HG02759 (cell line): ENCODE results near the gene YPEL3.
"Not testable (repeated sequence)": the region's sequence is repeated elsewhere in the genome, so short reads cannot be mapped to it uniquely, and the experiment has no call there.

Experiments used
- ATAC-seq: cut with Tn5 transposase; IDR thresholded peaks from one replicate; pipeline ENCODE4 v1.9.1; 2021; ENCODE audit warnings: mild to moderate bottlenecking, moderate library complexity; ENCODE audit not compliant: unreplicated experiment

YPEL3 gene, protein sequence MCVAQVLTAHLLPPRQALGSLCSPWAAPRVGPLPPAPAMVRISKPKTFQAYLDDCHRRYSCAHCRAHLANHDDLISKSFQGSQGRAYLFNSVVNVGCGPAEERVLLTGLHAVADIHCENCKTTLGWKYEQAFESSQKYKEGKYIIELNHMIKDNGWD

DNA sequence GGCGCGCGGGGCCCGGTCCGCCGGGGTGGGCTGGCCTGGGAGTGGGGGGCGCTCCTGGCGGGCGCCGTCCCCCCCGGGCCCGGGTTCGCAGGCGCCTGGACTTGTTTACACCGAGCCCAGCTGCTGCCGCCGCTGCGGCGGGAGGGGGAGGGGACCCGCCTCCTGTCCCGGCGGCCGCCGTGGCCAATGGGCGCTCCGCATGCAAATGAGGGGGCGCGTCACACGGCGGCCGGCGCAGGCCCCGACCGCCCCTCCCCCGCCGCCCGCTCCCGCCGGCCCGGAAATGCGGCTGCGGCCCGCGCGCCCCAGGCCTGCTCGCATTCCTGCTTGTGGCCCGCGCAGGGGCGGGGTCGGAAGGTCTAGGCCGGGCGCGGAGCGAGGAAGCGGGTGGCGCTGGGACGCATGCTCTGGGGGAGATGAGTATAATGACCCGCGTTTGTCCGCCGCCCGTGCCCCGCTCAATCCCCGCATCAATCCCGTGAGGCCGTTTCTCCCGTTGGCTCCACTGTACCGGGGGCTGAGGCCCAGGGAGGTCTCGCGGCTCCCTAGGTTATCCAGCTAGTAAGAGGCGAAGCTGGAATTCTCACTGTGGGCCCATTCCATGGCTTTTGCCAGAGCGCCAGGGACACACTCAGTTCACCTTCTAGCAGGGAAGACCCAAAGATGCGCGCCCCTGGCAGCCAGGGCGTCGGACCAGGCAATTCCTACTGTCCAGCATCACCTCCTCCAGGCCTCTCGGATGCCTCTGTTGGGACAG lies at the start of gene YPEL3:
TSS of gene YPEL3 (minus strand) at position 109 of the 757 bp plus-strand sequence. CDS start 731 bp downstream, outside the sequence.
- ATAC-seq: peak; percentile 65

DNA sequence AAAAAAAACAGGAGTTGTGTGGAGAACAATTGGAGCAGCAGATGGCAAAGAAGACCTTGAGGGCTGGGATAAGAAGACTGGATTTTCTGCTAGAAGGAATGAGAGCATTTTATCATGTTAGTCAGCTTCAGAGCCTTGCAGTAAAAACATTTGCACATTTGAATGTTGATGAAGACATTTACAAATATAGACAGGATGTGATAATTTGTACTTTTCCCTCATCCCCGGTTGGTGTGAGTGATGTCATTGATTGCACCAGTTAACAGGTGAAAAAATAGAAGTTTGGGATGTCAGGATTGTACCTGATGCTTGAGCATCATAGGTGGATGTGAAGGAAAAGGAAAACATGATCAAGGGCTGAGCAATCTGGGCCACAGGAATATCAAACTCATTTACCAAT lies 49.6 kb upstream of the YPEL3 start:
- no peak for ATAC-seq

- no peak for ATAC-seq
Observed at GRCh38 chr16:30144917-30145316, 48.9 kb upstream of the YPEL3 start.

- no peak for ATAC-seq
Observed at GRCh38 chr16:30144017-30144416, 48.0 kb upstream of the YPEL3 start.

- ATAC-seq: no peak
Observed at GRCh38 chr16:30143347-30143702, 47.3 kb upstream of the YPEL3 start.

- ATAC-seq: no peak
Observed at GRCh38 chr16:30142672-30143346, 46.8 kb upstream of the YPEL3 start.

DNA sequence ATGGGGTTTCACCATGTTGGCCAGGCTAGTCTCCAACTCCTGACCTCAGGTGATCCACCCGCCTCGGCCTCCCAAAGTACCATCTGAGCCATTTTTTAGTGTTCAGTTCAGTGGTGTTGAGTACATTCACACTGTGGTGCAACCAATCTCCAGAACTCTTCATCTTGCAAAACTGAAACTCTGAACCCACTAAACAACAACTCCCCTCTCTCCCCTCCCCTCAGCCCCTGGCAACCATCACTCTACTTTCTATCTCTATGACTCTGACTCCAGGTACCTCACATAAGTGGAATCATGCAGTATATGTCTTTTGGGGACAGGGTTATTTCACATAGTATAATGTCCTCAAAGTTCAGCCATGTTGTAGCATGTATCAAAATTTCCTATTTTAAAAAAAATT lies 45.7 kb upstream of the YPEL3 start:
- no peak for ATAC-seq

GRCh38 chr16:30139583-30140481 lies 43.8 kb upstream of the YPEL3 start:
- ATAC-seq: no peak

DNA sequence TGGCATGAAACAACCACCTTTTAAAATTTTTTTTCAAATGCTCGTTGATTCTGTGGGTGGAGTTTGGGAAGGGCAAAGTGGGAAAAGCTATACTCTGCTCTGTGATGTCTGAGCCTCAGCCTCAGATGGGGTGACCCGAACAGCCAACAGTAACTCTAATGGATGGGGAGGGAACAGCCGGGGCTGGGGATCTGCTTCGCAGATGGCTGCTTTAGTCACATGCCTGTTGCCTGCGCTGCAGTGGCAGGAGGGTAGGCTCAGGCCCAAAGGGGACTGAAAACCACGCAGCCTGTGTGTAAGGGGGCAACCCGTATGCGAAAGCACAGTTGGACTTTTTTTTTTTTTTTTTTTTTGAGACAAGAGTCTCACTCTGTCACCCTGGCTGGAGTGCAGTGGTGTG lies 41.9 kb upstream of the YPEL3 start:
- no peak for ATAC-seq

DNA sequence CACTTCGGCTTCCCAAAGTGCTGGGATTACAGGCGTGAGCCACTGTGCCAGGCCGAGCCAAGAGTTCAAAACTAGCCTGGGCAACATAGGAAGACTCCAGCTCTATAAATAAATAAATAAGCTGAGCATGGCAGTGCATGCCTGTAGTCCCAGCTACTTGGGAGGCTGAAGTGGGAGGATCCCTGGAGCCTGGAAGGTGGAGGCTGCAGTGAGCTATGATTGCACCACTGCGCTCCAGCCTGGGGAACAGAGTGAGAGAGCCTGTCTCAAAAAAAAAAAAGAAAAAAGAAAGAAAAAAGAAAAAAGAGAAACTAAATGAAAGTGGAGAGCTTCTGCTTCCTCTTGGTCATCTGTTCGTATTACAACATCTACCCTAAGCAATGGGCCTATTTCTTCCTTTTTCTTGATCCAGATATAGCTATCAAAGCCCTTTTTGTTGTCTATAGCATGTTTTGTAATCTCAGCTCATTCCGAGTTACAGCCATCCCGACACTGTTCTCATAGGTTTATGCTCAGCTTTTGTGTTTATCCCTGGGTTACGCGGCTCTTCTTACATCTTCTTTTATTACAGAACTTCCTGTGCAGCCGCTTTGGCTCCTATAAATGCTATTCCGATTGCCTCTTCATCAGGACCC lies 41.1 kb upstream of the YPEL3 start:
- ATAC-seq: no peak

DNA sequence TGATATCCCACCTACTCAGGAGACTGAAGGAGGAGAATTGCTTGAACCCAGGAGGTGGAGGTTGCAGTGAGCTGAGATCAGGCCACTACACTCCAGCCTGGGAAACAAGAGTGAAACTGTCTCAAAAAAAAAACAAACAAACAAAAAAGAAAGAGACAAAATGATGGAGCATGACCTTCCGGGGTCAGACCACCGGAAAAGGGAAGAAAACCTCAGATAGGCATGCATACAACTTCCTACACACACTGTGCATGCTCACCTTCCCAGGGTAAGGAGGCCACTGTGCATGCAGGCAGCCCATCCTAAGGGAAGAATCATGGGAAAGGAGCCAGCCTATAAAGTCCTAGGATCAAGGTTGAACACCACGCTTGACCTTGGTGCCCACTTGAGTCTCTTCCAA lies 36.6 kb upstream of the YPEL3 start:
- ATAC-seq: no peak

- ATAC-seq: no peak
Observed at GRCh38 chr16:30131869-30132475, 36.0 kb upstream of the YPEL3 start.

DNA sequence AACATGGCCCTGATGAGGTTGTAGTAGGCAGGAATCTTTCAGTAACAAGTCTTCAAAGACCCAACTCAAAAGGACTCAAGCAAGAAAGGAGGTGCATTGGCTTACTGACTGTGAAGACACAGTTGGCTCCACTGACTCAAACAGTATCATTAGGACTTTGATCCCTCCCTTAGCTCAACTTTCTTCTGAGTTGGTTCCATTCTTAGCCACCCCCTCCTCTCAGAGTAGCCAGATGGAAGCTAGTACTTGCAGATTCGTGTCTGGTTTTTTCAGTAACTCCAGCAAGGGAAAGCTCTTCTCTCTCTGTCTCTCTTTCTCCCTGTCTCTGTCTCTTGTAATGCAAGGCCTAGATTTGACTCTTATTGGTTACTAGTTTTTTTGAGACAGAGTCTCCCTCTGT lies 32.0 kb upstream of the YPEL3 start:
- ATAC-seq: no peak

DNA sequence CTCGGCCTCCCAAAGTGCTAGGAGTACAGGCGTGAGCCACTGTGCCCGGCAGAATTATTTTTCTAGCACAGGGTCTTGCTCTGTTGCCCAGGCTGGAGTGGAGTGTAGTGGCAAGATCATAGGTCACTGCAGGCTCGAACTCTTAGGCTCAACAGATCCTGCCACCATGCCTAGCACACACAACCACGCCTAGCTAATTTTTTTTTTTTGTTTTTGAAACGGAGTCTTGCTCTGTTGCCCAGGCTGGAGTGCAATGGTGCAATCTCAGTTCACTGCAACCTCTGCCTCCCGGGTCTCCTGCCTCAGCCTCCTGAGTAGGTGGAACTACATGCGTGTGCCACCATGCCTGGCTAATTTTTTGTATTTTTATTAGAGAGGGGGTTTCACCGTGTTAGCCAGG lies 29.7 kb upstream of the YPEL3 start:
- ATAC-seq: not testable (repeated sequence)

- ATAC-seq: no peak
Observed at GRCh38 chr16:30124985-30125379, 29.0 kb upstream of the YPEL3 start.

DNA sequence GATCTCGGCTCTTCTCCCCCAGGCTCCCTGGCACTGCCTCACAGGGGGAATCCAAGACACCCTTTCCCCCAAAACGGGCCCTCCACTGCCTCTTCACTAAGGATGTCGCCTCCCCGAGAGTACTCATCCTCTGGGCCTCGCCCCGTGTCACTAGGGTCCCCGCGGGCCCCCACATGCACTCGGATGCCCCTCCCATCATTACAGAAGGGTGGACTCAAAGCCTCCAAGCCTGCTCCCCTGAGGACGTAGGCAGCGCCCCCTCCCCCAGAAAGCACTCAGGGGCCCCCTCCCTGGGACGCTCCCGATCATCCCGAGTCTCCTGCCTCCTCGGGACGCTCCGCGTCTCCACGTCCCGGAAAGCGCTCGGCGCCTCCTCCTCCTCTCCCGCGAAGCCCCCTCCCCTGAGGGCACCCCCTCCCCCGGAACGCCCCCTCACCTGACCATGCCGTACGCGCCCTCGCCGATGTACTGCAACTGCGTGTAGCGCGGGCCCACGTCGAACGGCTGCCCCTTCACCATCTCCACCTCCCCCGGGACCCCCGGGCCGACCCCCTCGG lies 26.7 kb upstream of the YPEL3 start:
- ATAC-seq: peak; percentile 20

DNA sequence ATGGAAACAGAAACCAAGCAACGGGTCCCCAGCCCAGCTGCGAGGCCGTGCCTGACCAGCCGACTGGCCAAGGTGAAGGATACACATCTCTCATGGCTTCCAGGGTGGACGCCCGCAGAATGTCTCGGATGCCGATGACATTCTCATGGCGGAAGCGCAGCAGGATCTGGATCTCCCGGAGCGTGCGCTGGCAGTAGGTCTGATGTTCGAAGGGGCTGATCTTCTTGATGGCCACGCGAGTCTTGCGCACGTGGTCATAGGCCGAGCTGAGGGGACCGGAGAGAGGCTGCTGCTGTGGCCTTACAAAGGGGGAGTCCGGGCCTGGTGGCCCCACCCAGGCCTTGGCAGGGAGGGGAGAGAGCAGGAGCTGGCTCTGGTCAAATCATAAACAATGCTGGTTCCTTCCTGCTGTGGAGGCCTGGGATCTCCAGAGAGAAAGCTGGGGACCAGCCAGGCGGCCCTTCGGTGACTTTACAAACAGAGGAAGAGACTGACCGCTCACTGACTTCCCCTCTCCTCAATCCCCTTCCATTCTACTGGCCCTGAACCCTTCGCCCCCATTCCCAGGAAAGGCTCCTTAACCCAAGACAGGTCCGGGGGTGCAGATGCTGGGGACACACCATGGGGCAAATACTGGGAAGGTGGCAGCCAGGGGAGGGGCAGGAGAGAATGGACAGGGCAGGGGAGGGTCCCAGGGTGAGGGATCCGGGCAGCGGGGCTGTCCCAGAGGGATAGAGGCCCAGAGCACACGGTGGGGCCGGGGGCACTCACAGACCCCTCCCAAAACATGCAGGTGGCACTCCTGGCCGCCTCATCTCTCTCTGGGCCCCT lies 25.9 kb upstream of the YPEL3 start:
- ATAC-seq: no peak

DNA sequence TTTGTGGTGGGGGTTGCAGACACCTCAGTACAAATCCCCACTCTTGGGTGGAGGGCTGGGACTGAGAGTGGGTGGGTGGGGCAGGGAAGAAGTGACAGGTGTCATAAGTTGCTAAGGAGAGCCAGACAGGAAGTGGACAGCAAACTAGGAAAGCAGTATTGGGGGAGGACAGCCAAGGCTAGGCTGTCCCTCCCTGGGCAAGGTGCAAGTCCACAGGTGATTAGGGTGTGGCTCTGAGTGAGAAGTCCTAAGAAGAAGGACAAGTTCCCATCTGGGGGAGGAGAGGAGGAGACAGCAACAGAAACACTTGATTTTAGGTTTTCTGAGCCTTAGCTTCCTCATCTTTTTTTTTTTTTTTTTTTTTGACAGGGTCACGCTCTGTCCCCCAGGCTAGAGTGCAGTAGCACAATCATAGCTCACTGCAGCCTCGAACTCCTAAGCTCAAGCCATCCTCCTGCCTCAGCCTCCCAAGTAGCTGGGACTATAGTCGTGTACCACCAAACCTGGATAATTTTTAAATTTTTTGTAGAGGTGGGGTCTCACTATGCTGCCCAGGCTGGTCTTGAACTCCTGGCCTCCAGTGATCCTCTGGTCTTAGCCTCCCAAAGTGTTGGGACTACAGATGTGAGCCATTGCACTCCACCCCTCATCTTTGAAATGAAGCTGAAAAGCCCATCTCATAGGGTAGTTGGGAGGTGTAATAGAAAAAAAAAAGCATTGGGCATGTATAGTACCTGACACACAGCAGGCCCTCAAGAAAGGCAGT lies 24.5 kb upstream of the YPEL3 start:
- no peak for ATAC-seq
